Body of pancreas (tissue), 4 donors: Measurements from ENCODE around the gene GPR146.

Experiments
- POLR2A ChIP-seq, 3 donors: fragments of 450-650 bp; IDR thresholded peaks; one replicate each; pipeline ENCODE4 v1.6.1; 2016; ENCODE audit warnings: antibody characterized with exemption in 3 of 3, mild to moderate bottlenecking in 2 of 3
- TF ChIP-seq, protein P1 (sequence below), 7 experiments: fragments of 450-650 bp in 4 of 7; fragments of 200-600 bp in 3 of 7; sonication (generic) in 3 of 7; IDR thresholded peaks; one replicate each; pipeline ENCODE4 v1.5.1; 2016 to 2019; ENCODE audit warnings: antibody characterized with exemption in 7 of 7

DNA sequence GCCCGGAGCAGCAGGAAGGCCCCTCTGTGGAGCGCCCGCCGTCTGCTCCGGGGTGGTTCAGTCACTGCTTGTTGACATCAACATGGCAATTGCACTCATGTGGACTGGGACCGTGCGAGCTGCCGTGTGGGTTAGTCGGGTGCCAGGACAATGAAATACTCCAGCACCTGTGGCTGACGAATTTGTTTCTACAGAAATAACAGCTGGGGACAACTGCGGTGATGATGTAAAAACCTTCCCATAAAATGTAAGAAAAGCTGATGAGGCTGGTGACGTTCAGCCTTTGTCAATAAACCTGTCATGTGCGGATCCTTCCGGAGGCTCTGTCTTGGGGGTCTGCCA, 49.1 kb downstream of the GPR146 start:
- TF ChIP-seq, protein P1, sequence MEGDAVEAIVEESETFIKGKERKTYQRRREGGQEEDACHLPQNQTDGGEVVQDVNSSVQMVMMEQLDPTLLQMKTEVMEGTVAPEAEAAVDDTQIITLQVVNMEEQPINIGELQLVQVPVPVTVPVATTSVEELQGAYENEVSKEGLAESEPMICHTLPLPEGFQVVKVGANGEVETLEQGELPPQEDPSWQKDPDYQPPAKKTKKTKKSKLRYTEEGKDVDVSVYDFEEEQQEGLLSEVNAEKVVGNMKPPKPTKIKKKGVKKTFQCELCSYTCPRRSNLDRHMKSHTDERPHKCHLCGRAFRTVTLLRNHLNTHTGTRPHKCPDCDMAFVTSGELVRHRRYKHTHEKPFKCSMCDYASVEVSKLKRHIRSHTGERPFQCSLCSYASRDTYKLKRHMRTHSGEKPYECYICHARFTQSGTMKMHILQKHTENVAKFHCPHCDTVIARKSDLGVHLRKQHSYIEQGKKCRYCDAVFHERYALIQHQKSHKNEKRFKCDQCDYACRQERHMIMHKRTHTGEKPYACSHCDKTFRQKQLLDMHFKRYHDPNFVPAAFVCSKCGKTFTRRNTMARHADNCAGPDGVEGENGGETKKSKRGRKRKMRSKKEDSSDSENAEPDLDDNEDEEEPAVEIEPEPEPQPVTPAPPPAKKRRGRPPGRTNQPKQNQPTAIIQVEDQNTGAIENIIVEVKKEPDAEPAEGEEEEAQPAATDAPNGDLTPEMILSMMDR (IDR thresholded peaks at IDR 0.05) = no peak
- TF ChIP-seq POLR2A (IDR thresholded peaks at IDR 0.05) = no peak
